Measurements from ENCODE around the gene CCAR1. TPM values are rescaled to one million over a fixed set of nuclear protein-coding genes. Genes with fewer than 3 reads are reported as not detected.
A peak's percentile ranks its signal among the peaks of the same experiment; 100 is the strongest.

CCAR1 gene
- total and polyA plus RNA-seq, 2 of the 13 experiments (the other 11 are each of a cell fraction or from before 2014, with no cell fraction given): 74.5 to 81.6 TPM

DNA sequence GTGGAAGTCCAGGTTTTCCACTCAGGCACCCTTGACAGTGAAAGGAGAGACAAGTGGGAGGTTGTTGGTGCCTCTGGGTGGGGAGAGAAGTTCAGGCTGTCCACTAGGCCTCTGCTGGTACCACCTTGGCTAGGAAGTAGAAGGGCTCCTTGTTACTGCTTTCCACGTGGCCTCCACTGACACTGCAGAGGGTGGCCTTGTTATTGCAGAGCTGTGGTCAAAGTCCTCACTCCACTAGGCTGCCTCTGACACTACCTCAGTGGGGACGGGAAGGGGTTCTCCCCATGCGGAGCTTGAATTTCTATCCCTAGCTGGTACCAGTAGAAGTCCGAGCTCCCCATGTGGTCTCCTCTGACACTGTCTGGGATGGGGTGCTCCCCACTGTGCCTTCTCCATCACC, 91.4 kb downstream of the CCAR1 start (continued):
- TF ChIP-seq, protein P1, sequence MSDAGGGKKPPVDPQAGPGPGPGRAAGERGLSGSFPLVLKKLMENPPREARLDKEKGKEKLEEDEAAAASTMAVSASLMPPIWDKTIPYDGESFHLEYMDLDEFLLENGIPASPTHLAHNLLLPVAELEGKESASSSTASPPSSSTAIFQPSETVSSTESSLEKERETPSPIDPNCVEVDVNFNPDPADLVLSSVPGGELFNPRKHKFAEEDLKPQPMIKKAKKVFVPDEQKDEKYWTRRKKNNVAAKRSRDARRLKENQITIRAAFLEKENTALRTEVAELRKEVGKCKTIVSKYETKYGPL (CRISPR knock-in tag; IDR thresholded peaks at IDR 0.05): no peak
- TF ChIP-seq TBX3 (IDR thresholded peaks at IDR 0.05; ENCODE audit: borderline replicate concordance) (no peak), CBX5 (CRISPR knock-in tag; IDR thresholded peaks at IDR 0.05; ENCODE audit: borderline replicate concordance) (0 out of 2 replicates have a peak, but pooled peaks have one; percentile 16), ZFAT (CRISPR knock-in tag; conservative IDR thresholded peaks at IDR 0.05) (no peak), SALL1 (CRISPR knock-in tag; IDR thresholded peaks at IDR 0.05) (peak; percentile 68), LCORL (IDR thresholded peaks at IDR 0.05) (no peak), LCORL (CRISPR knock-in tag; IDR thresholded peaks at IDR 0.05) (no peak), ZNF589 (CRISPR knock-in tag; conservative IDR thresholded peaks at IDR 0.05) (no peak), JUND (CRISPR knock-in tag; IDR thresholded peaks at IDR 0.05) (no peak), HOXA7 (CRISPR knock-in tag; IDR thresholded peaks at IDR 0.05) (no peak), SMAD1 (CRISPR knock-in tag; IDR thresholded peaks at IDR 0.05; ENCODE audit: borderline replicate concordance, low read depth) (no peak), HDAC2 (CRISPR knock-in tag; IDR thresholded peaks at IDR 0.05) (no peak)
- TF ChIP-seq, protein P2, sequence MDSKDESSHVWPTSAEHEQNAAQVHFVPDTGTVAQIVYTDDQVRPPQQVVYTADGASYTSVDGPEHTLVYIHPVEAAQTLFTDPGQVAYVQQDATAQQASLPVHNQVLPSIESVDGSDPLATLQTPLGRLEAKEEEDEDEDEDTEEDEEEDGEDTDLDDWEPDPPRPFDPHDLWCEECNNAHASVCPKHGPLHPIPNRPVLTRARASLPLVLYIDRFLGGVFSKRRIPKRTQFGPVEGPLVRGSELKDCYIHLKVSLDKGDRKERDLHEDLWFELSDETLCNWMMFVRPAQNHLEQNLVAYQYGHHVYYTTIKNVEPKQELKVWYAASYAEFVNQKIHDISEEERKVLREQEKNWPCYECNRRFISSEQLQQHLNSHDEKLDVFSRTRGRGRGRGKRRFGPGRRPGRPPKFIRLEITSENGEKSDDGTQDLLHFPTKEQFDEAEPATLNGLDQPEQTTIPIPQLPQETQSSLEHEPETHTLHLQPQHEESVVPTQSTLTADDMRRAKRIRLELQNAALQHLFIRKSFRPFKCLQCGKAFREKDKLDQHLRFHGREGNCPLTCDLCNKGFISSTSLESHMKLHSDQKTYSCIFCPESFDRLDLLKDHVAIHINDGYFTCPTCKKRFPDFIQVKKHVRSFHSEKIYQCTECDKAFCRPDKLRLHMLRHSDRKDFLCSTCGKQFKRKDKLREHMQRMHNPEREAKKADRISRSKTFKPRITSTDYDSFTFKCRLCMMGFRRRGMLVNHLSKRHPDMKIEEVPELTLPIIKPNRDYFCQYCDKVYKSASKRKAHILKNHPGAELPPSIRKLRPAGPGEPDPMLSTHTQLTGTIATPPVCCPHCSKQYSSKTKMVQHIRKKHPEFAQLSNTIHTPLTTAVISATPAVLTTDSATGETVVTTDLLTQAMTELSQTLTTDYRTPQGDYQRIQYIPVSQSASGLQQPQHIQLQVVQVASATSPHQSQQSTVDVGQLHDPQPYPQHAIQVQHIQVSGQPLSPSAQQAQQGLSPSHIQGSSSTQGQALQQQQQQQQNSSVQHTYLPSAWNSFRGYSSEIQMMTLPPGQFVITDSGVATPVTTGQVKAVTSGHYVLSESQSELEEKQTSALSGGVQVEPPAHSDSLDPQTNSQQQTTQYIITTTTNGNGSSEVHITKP (CRISPR knock-in tag; IDR thresholded peaks at IDR 0.05; ENCODE audit: low read depth): no peak
- TF ChIP-seq, protein P3, sequence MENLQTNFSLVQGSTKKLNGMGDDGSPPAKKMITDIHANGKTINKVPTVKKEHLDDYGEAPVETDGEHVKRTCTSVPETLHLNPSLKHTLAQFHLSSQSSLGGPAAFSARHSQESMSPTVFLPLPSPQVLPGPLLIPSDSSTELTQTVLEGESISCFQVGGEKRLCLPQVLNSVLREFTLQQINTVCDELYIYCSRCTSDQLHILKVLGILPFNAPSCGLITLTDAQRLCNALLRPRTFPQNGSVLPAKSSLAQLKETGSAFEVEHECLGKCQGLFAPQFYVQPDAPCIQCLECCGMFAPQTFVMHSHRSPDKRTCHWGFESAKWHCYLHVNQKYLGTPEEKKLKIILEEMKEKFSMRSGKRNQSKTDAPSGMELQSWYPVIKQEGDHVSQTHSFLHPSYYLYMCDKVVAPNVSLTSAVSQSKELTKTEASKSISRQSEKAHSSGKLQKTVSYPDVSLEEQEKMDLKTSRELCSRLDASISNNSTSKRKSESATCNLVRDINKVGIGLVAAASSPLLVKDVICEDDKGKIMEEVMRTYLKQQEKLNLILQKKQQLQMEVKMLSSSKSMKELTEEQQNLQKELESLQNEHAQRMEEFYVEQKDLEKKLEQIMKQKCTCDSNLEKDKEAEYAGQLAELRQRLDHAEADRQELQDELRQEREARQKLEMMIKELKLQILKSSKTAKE (CRISPR knock-in tag; IDR thresholded peaks at IDR 0.05; ENCODE audit: borderline replicate concordance): no peak
- TF ChIP-seq, protein P4, sequence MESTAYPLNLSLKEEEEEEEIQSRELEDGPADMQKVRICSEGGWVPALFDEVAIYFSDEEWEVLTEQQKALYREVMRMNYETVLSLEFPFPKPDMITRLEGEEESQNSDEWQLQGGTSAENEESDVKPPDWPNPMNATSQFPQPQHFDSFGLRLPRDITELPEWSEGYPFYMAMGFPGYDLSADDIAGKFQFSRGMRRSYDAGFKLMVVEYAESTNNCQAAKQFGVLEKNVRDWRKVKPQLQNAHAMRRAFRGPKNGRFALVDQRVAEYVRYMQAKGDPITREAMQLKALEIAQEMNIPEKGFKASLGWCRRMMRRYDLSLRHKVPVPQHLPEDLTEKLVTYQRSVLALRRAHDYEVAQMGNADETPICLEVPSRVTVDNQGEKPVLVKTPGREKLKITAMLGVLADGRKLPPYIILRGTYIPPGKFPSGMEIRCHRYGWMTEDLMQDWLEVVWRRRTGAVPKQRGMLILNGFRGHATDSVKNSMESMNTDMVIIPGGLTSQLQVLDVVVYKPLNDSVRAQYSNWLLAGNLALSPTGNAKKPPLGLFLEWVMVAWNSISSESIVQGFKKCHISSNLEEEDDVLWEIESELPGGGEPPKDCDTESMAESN (CRISPR knock-in tag; conservative IDR thresholded peaks at IDR 0.05): 0 out of 2 replicates have a peak, but pooled peaks have one; percentile 7
- TF ChIP-seq, protein P5, sequence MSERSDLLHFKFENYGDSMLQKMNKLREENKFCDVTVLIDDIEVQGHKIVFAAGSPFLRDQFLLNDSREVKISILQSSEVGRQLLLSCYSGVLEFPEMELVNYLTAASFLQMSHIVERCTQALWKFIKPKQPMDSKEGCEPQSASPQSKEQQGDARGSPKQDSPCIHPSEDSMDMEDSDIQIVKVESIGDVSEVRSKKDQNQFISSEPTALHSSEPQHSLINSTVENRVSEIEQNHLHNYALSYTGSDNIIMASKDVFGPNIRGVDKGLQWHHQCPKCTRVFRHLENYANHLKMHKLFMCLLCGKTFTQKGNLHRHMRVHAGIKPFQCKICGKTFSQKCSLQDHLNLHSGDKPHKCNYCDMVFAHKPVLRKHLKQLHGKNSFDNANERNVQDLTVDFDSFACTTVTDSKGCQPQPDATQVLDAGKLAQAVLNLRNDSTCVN (CRISPR knock-in tag; IDR thresholded peaks at IDR 0.05; ENCODE audit: borderline replicate concordance): peak; percentile 58; the same call in 1 of the 2 replicates
- TF ChIP-seq, protein P6, sequence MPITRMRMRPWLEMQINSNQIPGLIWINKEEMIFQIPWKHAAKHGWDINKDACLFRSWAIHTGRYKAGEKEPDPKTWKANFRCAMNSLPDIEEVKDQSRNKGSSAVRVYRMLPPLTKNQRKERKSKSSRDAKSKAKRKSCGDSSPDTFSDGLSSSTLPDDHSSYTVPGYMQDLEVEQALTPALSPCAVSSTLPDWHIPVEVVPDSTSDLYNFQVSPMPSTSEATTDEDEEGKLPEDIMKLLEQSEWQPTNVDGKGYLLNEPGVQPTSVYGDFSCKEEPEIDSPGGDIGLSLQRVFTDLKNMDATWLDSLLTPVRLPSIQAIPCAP (CRISPR knock-in tag; IDR thresholded peaks at IDR 0.05; ENCODE audit: low read depth): no peak
- TF ChIP-seq, protein P7, sequence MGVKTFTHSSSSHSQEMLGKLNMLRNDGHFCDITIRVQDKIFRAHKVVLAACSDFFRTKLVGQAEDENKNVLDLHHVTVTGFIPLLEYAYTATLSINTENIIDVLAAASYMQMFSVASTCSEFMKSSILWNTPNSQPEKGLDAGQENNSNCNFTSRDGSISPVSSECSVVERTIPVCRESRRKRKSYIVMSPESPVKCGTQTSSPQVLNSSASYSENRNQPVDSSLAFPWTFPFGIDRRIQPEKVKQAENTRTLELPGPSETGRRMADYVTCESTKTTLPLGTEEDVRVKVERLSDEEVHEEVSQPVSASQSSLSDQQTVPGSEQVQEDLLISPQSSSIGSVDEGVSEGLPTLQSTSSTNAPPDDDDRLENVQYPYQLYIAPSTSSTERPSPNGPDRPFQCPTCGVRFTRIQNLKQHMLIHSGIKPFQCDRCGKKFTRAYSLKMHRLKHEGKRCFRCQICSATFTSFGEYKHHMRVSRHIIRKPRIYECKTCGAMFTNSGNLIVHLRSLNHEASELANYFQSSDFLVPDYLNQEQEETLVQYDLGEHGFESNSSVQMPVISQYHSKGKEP (CRISPR knock-in tag; IDR thresholded peaks at IDR 0.05): no peak

Measured in HepG2 (cell line).